Stimulated activated CD8-positive, alpha-beta memory T cell treated with anti-CD3 and anti-CD28 coated beads, Interleukin-7, amount 100 ng/mL, for 48 hours (primary cell): ENCODE data around the gene PRAC1.
"Not testable (repeated sequence)": the region's sequence is repeated elsewhere in the genome, so short reads cannot be mapped to it uniquely, and the experiment has no call there.

ENCODE experiments used
- DNase-seq, 2 donors: peaks; one replicate each; pipeline ENCODE4 v3.0.0-alpha.2; 2020; ENCODE audit warnings: low read depth in 1 of 2; ENCODE audit errors: extremely low read depth in 1 of 2

Gene PRAC1

GRCh38 chr17:48727415-48728175 is 5.3 kb upstream of the PRAC1 start:
- no peak for DNase-seq

GRCh38 chr17:48726916-48727286 is 4.6 kb upstream of the PRAC1 start:
- no peak for DNase-seq

- no peak for DNase-seq
Measured at GRCh38 chr17:48726114-48726915, 4.0 kb upstream of the PRAC1 start.

GRCh38 chr17:48725288-48726064 is 3.2 kb upstream of the PRAC1 start:
- no peak for DNase-seq

- no peak for DNase-seq
Measured at GRCh38 chr17:48725004-48725287, 2.6 kb upstream of the PRAC1 start.

- DNase-seq = peak; percentile 23 to 69
Measured at GRCh38 chr17:48724251-48725003, 2.1 kb upstream of the PRAC1 start.

GRCh38 chr17:48723423-48724250 is 1.3 kb upstream of the PRAC1 start:
- DNase-seq = no peak

- no peak for DNase-seq
Measured at GRCh38 chr17:48722915-48723422, 651 bp upstream of the PRAC1 start, which contains the start of gene PRAC2. PRAC2 (plus strand) TSS chr17:48723185; CDS start chr17:48724411, 1,226 bp downstream.

- no peak for DNase-seq
Measured at GRCh38 chr17:48721009-48721402, 1.3 kb downstream of the PRAC1 start.

GRCh38 chr17:48720266-48721008 is 1.9 kb downstream of the PRAC1 start:
- no peak for DNase-seq

- DNase-seq = no peak
Measured at GRCh38 chr17:48719642-48720265, 2.6 kb downstream of the PRAC1 start.

- DNase-seq = no peak
Measured at GRCh38 chr17:48718761-48719641, 3.3 kb downstream of the PRAC1 start.

GRCh38 chr17:48718227-48718760 is 4.0 kb downstream of the PRAC1 start:
- DNase-seq = no peak

GRCh38 chr17:48717367-48718226 is 4.7 kb downstream of the PRAC1 start:
- no peak for DNase-seq

GRCh38 chr17:48716549-48716948 is 5.8 kb downstream of the PRAC1 start:
- not testable (repeated sequence) for DNase-seq
